MM.1S (cell line): Measurements from ENCODE around the gene FBXW7.

Experiments used
- EZH2 ChIP-seq: fragments of 300-600 bp; sonication (generic); optimal IDR thresholded peaks from 2 replicates; pipeline ENCODE3; 2017; ENCODE audit warnings: low read depth, mild to moderate bottlenecking, antibody characterized with exemption, low read length, mixed read lengths
- TF ChIP-seq, protein P1 (sequence below): fragments of 300-600 bp; sonication (generic); IDR thresholded peaks from 2 replicates; pipeline ENCODE4 v1.5.1; 2016; ENCODE audit warnings: antibody characterized with exemption, low read length, mixed read lengths

DNA sequence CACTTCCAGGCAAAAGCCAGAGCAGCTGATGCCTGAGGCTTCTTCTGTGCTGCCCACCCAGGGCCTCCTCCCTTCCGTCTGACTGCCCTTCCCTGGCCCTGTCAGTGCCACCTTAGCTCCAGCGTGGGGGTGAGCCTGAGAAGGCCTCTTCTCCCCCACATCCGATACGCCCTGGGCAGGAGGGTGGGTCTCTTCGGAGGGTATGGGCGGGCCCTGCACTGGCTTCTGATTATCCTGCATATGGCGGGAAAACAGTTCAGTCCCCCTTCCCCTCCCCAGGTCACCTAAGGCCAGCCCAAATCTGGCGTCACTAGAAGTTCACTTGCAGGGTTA lies 256.7 kb downstream of the FBXW7 start:
- TF ChIP-seq, protein P1, sequence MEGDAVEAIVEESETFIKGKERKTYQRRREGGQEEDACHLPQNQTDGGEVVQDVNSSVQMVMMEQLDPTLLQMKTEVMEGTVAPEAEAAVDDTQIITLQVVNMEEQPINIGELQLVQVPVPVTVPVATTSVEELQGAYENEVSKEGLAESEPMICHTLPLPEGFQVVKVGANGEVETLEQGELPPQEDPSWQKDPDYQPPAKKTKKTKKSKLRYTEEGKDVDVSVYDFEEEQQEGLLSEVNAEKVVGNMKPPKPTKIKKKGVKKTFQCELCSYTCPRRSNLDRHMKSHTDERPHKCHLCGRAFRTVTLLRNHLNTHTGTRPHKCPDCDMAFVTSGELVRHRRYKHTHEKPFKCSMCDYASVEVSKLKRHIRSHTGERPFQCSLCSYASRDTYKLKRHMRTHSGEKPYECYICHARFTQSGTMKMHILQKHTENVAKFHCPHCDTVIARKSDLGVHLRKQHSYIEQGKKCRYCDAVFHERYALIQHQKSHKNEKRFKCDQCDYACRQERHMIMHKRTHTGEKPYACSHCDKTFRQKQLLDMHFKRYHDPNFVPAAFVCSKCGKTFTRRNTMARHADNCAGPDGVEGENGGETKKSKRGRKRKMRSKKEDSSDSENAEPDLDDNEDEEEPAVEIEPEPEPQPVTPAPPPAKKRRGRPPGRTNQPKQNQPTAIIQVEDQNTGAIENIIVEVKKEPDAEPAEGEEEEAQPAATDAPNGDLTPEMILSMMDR = no peak
- TF ChIP-seq EZH2 = no peak
